ENCODE data around the gene PSMA7. TPM values are rescaled to one million over a fixed set of nuclear protein-coding genes. Genes with fewer than 3 reads are reported as not detected.

Gene PSMA7
- total RNA-seq, 4 donors from 2014 or later: 213 to 288 (median 261) TPM

DNA sequence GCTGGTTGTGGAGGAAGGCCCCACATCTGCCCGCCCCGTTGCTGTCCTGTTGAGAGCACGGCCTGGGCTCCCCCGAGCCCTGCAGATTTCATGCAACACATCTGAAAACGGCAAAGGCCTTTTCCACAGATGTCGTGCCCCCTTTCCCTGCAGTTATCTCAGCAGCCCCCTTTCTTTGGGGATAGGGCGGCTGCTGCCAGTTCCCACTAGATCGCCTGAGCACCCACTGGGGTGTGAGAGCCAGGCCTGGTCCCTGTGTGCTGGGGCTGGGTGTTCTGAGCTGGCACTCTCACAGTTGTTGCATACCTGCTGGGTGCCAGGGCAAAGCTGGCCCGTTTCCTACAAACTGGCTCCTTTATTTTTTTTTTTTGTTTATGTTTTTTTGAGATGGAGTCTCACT, 27.3 kb upstream of the PSMA7 start:
- 86 to 89% methylated on average over 9 of the region's 9 CpGs for WGBS, 2 donors
- intact Hi-C loops (cut with DNase I): no loop called here
- no peak for DNase-seq
- no peak overlapping the region for H3K4me3 ChIP-seq (replicated peaks in 1 of 3)
- H3K27ac ChIP-seq: no peak overlapping the region
- H3K27me3 ChIP-seq: no peaks in the 10 kb centered on the region
- H3K4me1 ChIP-seq: no peaks in the 10 kb centered on the region
- TF ChIP-seq, protein P1, sequence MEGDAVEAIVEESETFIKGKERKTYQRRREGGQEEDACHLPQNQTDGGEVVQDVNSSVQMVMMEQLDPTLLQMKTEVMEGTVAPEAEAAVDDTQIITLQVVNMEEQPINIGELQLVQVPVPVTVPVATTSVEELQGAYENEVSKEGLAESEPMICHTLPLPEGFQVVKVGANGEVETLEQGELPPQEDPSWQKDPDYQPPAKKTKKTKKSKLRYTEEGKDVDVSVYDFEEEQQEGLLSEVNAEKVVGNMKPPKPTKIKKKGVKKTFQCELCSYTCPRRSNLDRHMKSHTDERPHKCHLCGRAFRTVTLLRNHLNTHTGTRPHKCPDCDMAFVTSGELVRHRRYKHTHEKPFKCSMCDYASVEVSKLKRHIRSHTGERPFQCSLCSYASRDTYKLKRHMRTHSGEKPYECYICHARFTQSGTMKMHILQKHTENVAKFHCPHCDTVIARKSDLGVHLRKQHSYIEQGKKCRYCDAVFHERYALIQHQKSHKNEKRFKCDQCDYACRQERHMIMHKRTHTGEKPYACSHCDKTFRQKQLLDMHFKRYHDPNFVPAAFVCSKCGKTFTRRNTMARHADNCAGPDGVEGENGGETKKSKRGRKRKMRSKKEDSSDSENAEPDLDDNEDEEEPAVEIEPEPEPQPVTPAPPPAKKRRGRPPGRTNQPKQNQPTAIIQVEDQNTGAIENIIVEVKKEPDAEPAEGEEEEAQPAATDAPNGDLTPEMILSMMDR (IDR thresholded peaks at IDR 0.05): no peak
- TF ChIP-seq POLR2A (IDR thresholded peaks at IDR 0.05): no peak
- peaks cover 16 to 21% of the 10 kb centered on the region in 2 donors for H3K36me3 ChIP-seq
- no peaks in the 10 kb centered on the region for H3K9me3 ChIP-seq

DNA sequence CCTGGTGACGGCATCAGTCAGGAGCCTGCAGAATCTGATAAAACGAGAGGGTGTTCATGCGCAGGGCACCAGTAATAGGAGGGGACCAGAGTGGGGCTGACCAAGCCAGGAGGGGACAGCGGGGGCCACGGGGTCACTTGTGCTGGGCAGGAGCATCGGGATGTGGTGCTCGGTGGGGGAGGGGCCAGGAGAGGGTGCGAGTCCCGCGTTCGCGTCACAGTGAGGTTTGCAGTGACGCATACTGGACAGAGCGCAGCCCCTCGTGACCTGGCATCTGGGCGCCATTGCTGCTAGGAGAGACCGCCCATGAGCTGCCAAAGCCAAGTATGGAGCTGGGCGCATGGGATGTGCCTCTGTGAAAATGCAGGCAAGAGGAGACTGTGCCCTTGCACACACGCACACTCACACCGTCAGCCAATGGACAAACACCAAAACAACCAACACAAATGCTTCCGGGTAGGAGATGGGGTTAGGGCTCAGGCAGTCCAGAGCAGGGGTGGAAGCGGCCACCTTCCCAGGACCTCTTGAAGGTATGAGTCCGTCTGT, 25.8 kb upstream of the PSMA7 start:
- Histone ChIP-seq H3K36me3 (peaks cover 30 to 31% of the 10 kb centered on the region in 2 donors), H3K4me3 (replicated peaks in 1 of 3) (no peak overlapping the region), H3K27ac (no peak overlapping the region), H3K4me1 (no peaks in the 10 kb centered on the region), H3K9me3 (no peaks in the 10 kb centered on the region), H3K27me3 (no peaks in the 10 kb centered on the region)
- WGBS, 2 donors: 78 to 97% methylated on average over 17 to 23 of the region's 23 CpGs
- intact Hi-C loops (cut with DNase I): no loop called here
- DNase-seq: no peak
- TF ChIP-seq POLR2A (IDR thresholded peaks at IDR 0.05): no peak
- TF ChIP-seq, protein P1 (IDR thresholded peaks at IDR 0.05): no peak

DNA sequence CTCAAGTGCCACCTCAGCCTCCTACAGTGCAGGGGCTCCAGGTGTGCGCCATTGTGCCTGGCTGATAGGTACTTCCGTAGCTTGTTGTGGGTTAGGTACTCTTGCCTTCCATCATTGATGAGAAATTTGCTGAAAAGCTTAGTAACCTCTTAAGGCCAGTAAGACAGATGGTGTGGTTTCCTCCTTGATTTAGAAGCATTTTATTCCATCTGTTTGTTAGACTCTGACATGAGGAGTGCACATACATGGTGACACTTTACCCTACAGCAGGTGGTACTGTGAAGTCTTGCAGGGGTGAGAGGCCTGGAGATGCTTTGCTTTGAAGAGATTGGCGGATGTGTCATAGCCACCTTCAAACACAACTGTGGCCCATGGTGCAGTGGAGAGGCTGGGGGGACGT, 24.9 kb upstream of the PSMA7 start:
- no peaks in the 10 kb centered on the region for H3K27me3 ChIP-seq
- peaks cover 33 to 36% of the 10 kb centered on the region in 2 donors for H3K36me3 ChIP-seq
- H3K9me3 ChIP-seq: no peaks in the 10 kb centered on the region
- H3K4me1 ChIP-seq: no peaks in the 10 kb centered on the region
- no peak overlapping the region for H3K27ac ChIP-seq
- 77 to 98% methylated on average over 4 of the region's 4 CpGs for WGBS, 2 donors
- H3K4me3 ChIP-seq (replicated peaks in 1 of 3): no peak overlapping the region
- intact Hi-C loops (cut with DNase I): no loop called here
- TF ChIP-seq, protein P1 (IDR thresholded peaks at IDR 0.05): no peak
- no peak for TF ChIP-seq POLR2A (IDR thresholded peaks at IDR 0.05)
- DNase-seq: no peak

DNA sequence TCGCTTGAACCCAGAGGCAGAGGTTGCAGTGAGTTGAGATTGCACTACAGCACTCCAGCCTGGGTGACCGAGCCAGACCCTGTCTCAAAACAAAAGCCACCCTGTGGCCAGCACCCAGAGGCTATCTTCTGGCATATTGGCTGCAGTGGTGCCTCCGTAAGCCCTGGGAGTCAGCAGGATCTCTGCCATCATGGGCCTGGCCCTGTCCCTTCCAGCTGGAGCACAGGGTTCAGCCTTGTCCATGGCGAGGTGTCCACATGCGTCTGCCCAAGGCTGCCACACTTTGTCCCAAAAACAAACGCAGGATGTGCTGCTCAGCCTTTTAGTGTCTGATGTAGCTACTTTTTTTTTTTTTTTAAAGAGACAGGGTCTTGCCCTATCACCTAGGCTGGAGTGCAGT, 24.3 kb upstream of the PSMA7 start:
- intact Hi-C loops (cut with DNase I): no loop called here
- TF ChIP-seq, protein P1 (IDR thresholded peaks at IDR 0.05): no peak
- TF ChIP-seq POLR2A (IDR thresholded peaks at IDR 0.05): no peak
- no peaks in the 10 kb centered on the region for H3K9me3 ChIP-seq
- H3K4me1 ChIP-seq: no peaks in the 10 kb centered on the region
- H3K27me3 ChIP-seq: no peaks in the 10 kb centered on the region
- no peak for DNase-seq
- no peak overlapping the region for H3K27ac ChIP-seq
- WGBS, 2 donors: 84 to 89% methylated on average over 6 of the region's 6 CpGs
- H3K36me3 ChIP-seq: peaks cover 33 to 42% of the 10 kb centered on the region in 2 donors
- H3K4me3 ChIP-seq (replicated peaks in 1 of 3): no peak overlapping the region

DNA sequence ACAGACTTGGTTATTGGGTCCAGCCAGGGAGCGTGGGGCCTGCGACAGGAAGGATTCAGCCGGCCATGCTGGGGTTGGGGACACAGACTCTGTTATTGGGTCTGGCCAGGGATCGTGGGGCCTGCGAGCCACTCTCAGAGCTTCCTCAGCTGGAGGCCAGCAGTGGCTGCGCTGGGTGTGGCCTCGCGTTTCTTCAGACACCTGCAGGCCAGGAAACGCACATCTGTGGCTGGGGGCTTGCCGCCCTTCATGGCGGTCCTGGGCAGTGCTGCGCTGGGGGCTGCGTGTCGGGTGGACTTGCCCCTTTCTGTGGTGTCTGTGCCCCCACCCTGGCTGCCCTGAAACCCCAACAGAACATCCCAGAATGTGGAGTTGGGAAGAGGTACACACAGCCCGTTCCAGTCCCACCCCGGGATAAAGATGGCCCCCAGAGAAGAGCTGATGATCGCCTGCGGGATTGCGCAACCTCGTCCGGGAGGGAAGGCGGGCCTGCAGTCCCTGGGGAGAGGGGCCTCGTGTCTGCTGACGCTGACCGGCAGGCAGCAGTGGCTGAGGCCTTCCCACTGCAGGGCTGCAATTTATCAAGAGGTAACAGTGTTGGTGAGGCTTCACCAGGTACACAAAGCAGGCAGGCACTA, 22.7 kb upstream of the PSMA7 start:
- Histone ChIP-seq H3K4me3 (replicated peaks in 1 of 3) (no peak overlapping the region), H3K36me3 (peaks cover 36 to 53% of the 10 kb centered on the region in 2 donors), H3K9me3 (no peaks in the 10 kb centered on the region), H3K27ac (no peak overlapping the region), H3K4me1 (no peaks in the 10 kb centered on the region), H3K27me3 (no peaks in the 10 kb centered on the region)
- WGBS, 2 donors: 87 to 96% methylated on average over 16 to 23 of the region's 25 CpGs
- intact Hi-C loops (cut with DNase I): no loop called here
- no peak for DNase-seq
- no peak for TF ChIP-seq POLR2A (IDR thresholded peaks at IDR 0.05)
- TF ChIP-seq, protein P1 (IDR thresholded peaks at IDR 0.05): no peak

All from thyroid gland (tissue), 4 donors.